Motor neuron (in vitro differentiated cells): Measurements from ENCODE around the gene SAMSN1. TPM values are rescaled to one million over a fixed set of nuclear protein-coding genes. Genes with fewer than 3 reads are reported as not detected.
"Not testable (repeated sequence)": the region's sequence is repeated elsewhere in the genome, so short reads cannot be mapped to it uniquely, and the experiment has no call there.

Experiments
- ATAC-seq, 8 experiments: fragments of 200-7000 bp; cut with Tn5 transposase; replicated peaks in 6 of 8; 2 replicates each; pipeline ENCODE4 v1.8.0; 2021; ENCODE audit warnings: mild to moderate bottlenecking in 8 of 8, moderate library complexity in 8 of 8
- H3K27ac ChIP-seq, 2 donors: fragments of 250-450 bp; sonication (Bioruptor Pico); 2 replicates each; pipeline ENCODE4 v1.9.0; 2021; ENCODE audit warnings: antibody characterized with exemption in 2 of 2, mild to moderate bottlenecking in 2 of 2, moderate library complexity in 1 of 2
- H3K4me1 ChIP-seq, 2 donors: fragments of 250-450 bp; sonication (Bioruptor Pico); replicated peaks in 1 of 2; 2 replicates each; pipeline ENCODE4 v1.6.1; 2021; ENCODE audit warnings: antibody characterized with exemption in 2 of 2, mild to moderate bottlenecking in 2 of 2, moderate library complexity in 1 of 2
- H3K4me3 ChIP-seq, 5 donors: fragments of 250-450 bp; sonication (Bioruptor Pico); 2 replicates each; pipeline ENCODE4 v1.9.0; 2021; ENCODE audit warnings: antibody characterized with exemption in 5 of 5, mild to moderate bottlenecking in 5 of 5, moderate library complexity in 4 of 5
- WGBS, 10 experiments: fragments of 450-650 bp; shearing (Covaris generic); methylation state at CpG; one replicate each; pipeline ENCODE4 v1.0.0; 2022; 5-methylcytosine and 5-hydroxymethylcytosine counted together
- in situ Hi-C, 9 experiments: fragments of 400-800 bp; cut with MboI; loops; one replicate each; pipeline ENCODE4 v1.15.0; 2021; ENCODE audit warnings: low sequenced_read_pairs in 9 of 9, low pct_unique_long_range_greater_than_20kb in 2 of 9; ENCODE audit not compliant: unreplicated experiment in 9 of 9
- total RNA-seq, 8 experiments: library from RNA; unstranded; fragments of 300-600 nt; gene quantifications; 2 replicates each; pipeline versions ENCODE4 v1.2.3 to v1.2.4, GENCODE V29; 2022

The SAMSN1 gene
- total RNA-seq, 8 experiments from 2014 or later: 0.29 to 1.5 (median 0.34) TPM; not detected in 2

GRCh38 chr21:14506859-14507457 lies 39.2 kb downstream of the SAMSN1 start:
- H3K4me1 ChIP-seq, in situ Hi-C loops, ATAC-seq, H3K27ac ChIP-seq, H3K4me3 ChIP-seq: not testable (repeated sequence)
- WGBS, 10 experiments: 0 to 100% (median 50%) methylated on average over 1 to 2 of the region's 2 CpGs; no CpG with 5 or more reads in 1 of the 10 experiments

- in situ Hi-C loops: no loop called here
- 0 to 100% (median 50%) methylated on average over 1 to 2 of the region's 2 CpGs; no CpG with 5 or more reads in 3 of the 10 experiments for WGBS, 10 experiments
- no peak for ATAC-seq
- no peak overlapping the region for H3K27ac ChIP-seq
- H3K4me1 ChIP-seq: no peaks in the 10 kb centered on the region
- H3K4me3 ChIP-seq: no peak overlapping the region
Observed at GRCh38 chr21:14500873-14501272, 45.2 kb downstream of the SAMSN1 start.

- no peak for ATAC-seq
- WGBS, 10 experiments: 0 to 100% (median 80%) methylated on average over 1 of the region's 1 CpG; no CpG with 5 or more reads in 4 of the 10 experiments
- in situ Hi-C loops: no loop called here
- H3K4me3 ChIP-seq: no peak overlapping the region
- no peak overlapping the region for H3K27ac ChIP-seq
- H3K4me1 ChIP-seq: no peaks in the 10 kb centered on the region
Observed at GRCh38 chr21:14499316-14499715, 46.8 kb downstream of the SAMSN1 start.

- in situ Hi-C loops: no loop called here
- Histone ChIP-seq H3K27ac (no peak overlapping the region), H3K4me3 (no peak overlapping the region), H3K4me1 (no peaks in the 10 kb centered on the region)
- 0 to 92% (median 70%) methylated on average over 1 to 2 of the region's 2 CpGs; no CpG with 5 or more reads in 1 of the 10 experiments for WGBS, 10 experiments
- no peak for ATAC-seq
Observed at GRCh38 chr21:14497825-14498224, 48.3 kb downstream of the SAMSN1 start.

GRCh38 chr21:14495075-14495474 lies 51.0 kb downstream of the SAMSN1 start:
- WGBS, 10 experiments: 28 to 100% (median 76%) methylated on average over 2 to 3 of the region's 3 CpGs
- Histone ChIP-seq H3K4me3 (no peak overlapping the region), H3K4me1 (no peaks in the 10 kb centered on the region), H3K27ac (no peak overlapping the region)
- no peak for ATAC-seq
- in situ Hi-C loops: no loop called here

GRCh38 chr21:14494181-14494580 lies 51.9 kb downstream of the SAMSN1 start:
- 40 to 83% methylated on average over 1 of the region's 1 CpG; no CpG with 5 or more reads in 8 of the 10 experiments for WGBS, 10 experiments
- H3K4me1 ChIP-seq, H3K4me3 ChIP-seq, ATAC-seq, in situ Hi-C loops, H3K27ac ChIP-seq: not testable (repeated sequence)

- 27 to 83% (median 43%) methylated on average over 1 to 2 of the region's 2 CpGs; no CpG with 5 or more reads in 3 of the 10 experiments for WGBS, 10 experiments
Observed at GRCh38 chr21:14493731-14494130, 52.4 kb downstream of the SAMSN1 start.

GRCh38 chr21:14492931-14493330 lies 53.2 kb downstream of the SAMSN1 start:
- in situ Hi-C loops: no loop called here
- Histone ChIP-seq H3K4me1 (no peaks in the 10 kb centered on the region), H3K4me3 (no peak overlapping the region), H3K27ac (no peak overlapping the region)
- ATAC-seq: no peak
- WGBS, 10 experiments: 10 to 100% (median 80%) methylated on average over 2 to 4 of the region's 4 CpGs; no CpG with 5 or more reads in 4 of the 10 experiments

More at GRCh38 chr21:14493731-14494130, 52.4 kb downstream of the SAMSN1 start:
- Histone ChIP-seq H3K4me3 (no peak overlapping the region), H3K4me1 (no peaks in the 10 kb centered on the region), H3K27ac (no peak overlapping the region)
- no peak for ATAC-seq
- in situ Hi-C loops: no loop called here

- ATAC-seq: no peak
- in situ Hi-C loops: no loop called here
- H3K4me1 ChIP-seq: no peaks in the 10 kb centered on the region
- H3K27ac ChIP-seq: no peak overlapping the region
- WGBS, 10 experiments: 0 to 100% (median 45%) methylated on average over 1 of the region's 1 CpG; no CpG with 5 or more reads in 4 of the 10 experiments
- H3K4me3 ChIP-seq: no peak overlapping the region
Observed at GRCh38 chr21:14491269-14491681, 54.8 kb downstream of the SAMSN1 start.

- no peak for ATAC-seq
- in situ Hi-C loops: no loop called here
- Histone ChIP-seq H3K27ac (no peak overlapping the region), H3K4me1 (no peaks in the 10 kb centered on the region), H3K4me3 (no peak overlapping the region)
- WGBS, 10 experiments: 42 to 98% (median 95%) methylated on average over 3 to 5 of the region's 5 CpGs; no CpG with 5 or more reads in 2 of the 10 experiments
Observed at GRCh38 chr21:14488672-14489204, 57.4 kb downstream of the SAMSN1 start.

GRCh38 chr21:14487490-14488432 lies 58.4 kb downstream of the SAMSN1 start:
- no peak overlapping the region for H3K27ac ChIP-seq
- H3K4me3 ChIP-seq: no peak overlapping the region
- no peaks in the 10 kb centered on the region for H3K4me1 ChIP-seq
- in situ Hi-C loops: no loop called here
- no peak for ATAC-seq

- no peak overlapping the region for H3K4me3 ChIP-seq
- WGBS, 10 experiments: 0 to 100% (median 73%) methylated on average over 1 to 3 of the region's 3 CpGs; no CpG with 5 or more reads in 2 of the 10 experiments
- no peak for ATAC-seq
- no peak overlapping the region for H3K27ac ChIP-seq
- no peaks in the 10 kb centered on the region for H3K4me1 ChIP-seq
- in situ Hi-C loops: no loop called here
Observed at GRCh38 chr21:14486869-14487268, 59.2 kb downstream of the SAMSN1 start.
